Bronchial epithelial cell (primary cell): ENCODE measurements around the gene HCRTR1. TPM values are rescaled to one million over a fixed set of nuclear protein-coding genes. Genes with fewer than 3 reads are reported as not detected.

Source experiments
- DNase-seq: peaks from one replicate; pipeline ENCODE4 v3.0.0-alpha.2; 2010; ENCODE audit warnings: low read depth
- FAIRE-seq: peaks from 2 replicates; lab custom pipeline; 2011; peaks lifted over from hg19 to GRCh38; lab: Jason Lieb, UNC
- H3K27me3 ChIP-seq: 2 replicates; pipeline ENCODE4 v1.5.1; 2011; ENCODE audit warnings: low read length; ENCODE audit not compliant: control insufficient read depth, insufficient read depth
- H3K36me3 ChIP-seq: 2 replicates; pipeline ENCODE4 v1.5.1; 2011; ENCODE audit warnings: low read length; ENCODE audit not compliant: control insufficient read depth, insufficient read depth
- H3K4me3 ChIP-seq: 2 replicates; pipeline ENCODE4 v1.5.1; 2011; ENCODE audit warnings: mild to moderate bottlenecking, low read depth, low read length, control low read depth
- CTCF ChIP-seq: IDR thresholded peaks from 2 replicates; pipeline ENCODE4 v1.5.1; 2011; ENCODE audit warnings: mild to moderate bottlenecking, moderate library complexity, low read length, control low read depth, inconsistent platforms; ENCODE audit not compliant: insufficient read depth, severe bottlenecking
- total RNA-seq: library from RNA; depleted of rRNA; stranded (reverse); fragments of >200 nt; gene quantifications from 2 replicates; pipeline ENCODE4 v1.2.1, GENCODE V29; 2014

Gene HCRTR1
- not detected in 2 replicates for total RNA-seq

- no peak for FAIRE-seq
- peaks cover 17% of the 10 kb centered on the region for H3K27me3 ChIP-seq
- H3K4me3 ChIP-seq: peak within 1 kb of the TSS; percentile 33
- no peak for TF ChIP-seq CTCF
- no peak for DNase-seq
- H3K36me3 ChIP-seq: no peaks in the 10 kb centered on the region
Measured at GRCh38 chr1:31617218-31617915, at the start of gene HCRTR1. Gene HCRTR1 (plus strand): TSS chr1:31617689. CDS start chr1:31619193, 1,504 bp downstream.

- no peak for DNase-seq
- TF ChIP-seq CTCF: no peak
- Histone ChIP-seq H3K36me3 (no peaks in the 10 kb centered on the region), H3K27me3 (no peaks in the 10 kb centered on the region), H3K4me3 (no peak overlapping the region)
- FAIRE-seq: no peak
Measured at GRCh38 chr1:31567956-31568570, 49.4 kb upstream of the HCRTR1 start.

GRCh38 chr1:31568895-31569595 lies 48.4 kb upstream of the HCRTR1 start:
- no peak overlapping the region for H3K4me3 ChIP-seq
- no peaks in the 10 kb centered on the region for H3K36me3 ChIP-seq
- no peak for FAIRE-seq
- no peak for DNase-seq
- H3K27me3 ChIP-seq: no peaks in the 10 kb centered on the region
- no peak for TF ChIP-seq CTCF

GRCh38 chr1:31569596-31570173 lies 47.8 kb upstream of the HCRTR1 start:
- no peak for DNase-seq
- Histone ChIP-seq H3K4me3 (no peak overlapping the region), H3K36me3 (no peaks in the 10 kb centered on the region), H3K27me3 (no peaks in the 10 kb centered on the region)
- FAIRE-seq: no peak
- no peak for TF ChIP-seq CTCF

- H3K27me3 ChIP-seq: no peaks in the 10 kb centered on the region
- DNase-seq (no peak), FAIRE-seq (no peak)
- no peak overlapping the region for H3K4me3 ChIP-seq
- TF ChIP-seq CTCF: no peak
- no peaks in the 10 kb centered on the region for H3K36me3 ChIP-seq
Measured at GRCh38 chr1:31570228-31570627, 47.3 kb upstream of the HCRTR1 start.
